ENCODE measurements around the gene MIF4GD. TPM values are rescaled to one million over a fixed set of nuclear protein-coding genes. Genes with fewer than 3 reads are reported as not detected.

The MIF4GD gene
- total and polyA plus RNA-seq, 9 of the 15 experiments (the other 6 are each of a cell fraction or from before 2014, with no cell fraction given): 11.8 to 63.8 (median 28.1) TPM

GRCh38 chr17:75289115-75289831, 18.2 kb upstream of the MIF4GD start, which contains the start of gene SLC25A19 (continued):
- TF ChIP-seq TSHZ1 (CRISPR knock-in tag; IDR thresholded peaks at IDR 0.05) (no peak; the same call in 1 of the 2 replicates), SP1 (CRISPR knock-in tag; IDR thresholded peaks at IDR 0.05) (peak; percentile 86), NR4A1 (CRISPR knock-in tag; IDR thresholded peaks at IDR 0.05) (peak; percentile 10; the same call in 1 of the 2 replicates), NR4A1 (tag; IDR thresholded peaks at IDR 0.05) (no peak), POLR2B (IDR thresholded peaks at IDR 0.05; ENCODE audit: low read depth, partially characterized antibody) (peak; percentile 60), ARID3A (IDR thresholded peaks at IDR 0.05; ENCODE audit: borderline replicate concordance, low read depth, low read length) (peak; percentile 15; the same call in 1 of the 2 replicates), ZNF507 (tag; conservative IDR thresholded peaks at IDR 0.05) (no peak), ZNF316 (IDR thresholded peaks at IDR 0.05) (no peak), MTA2 (IDR thresholded peaks at IDR 0.05; ENCODE audit: low read depth) (no peak), ZNF277 (CRISPR knock-in tag; IDR thresholded peaks at IDR 0.05; ENCODE audit: borderline replicate concordance) (no peak), NR1H2 (CRISPR knock-in tag; IDR thresholded peaks at IDR 0.05) (no peak), ZBTB12 (CRISPR knock-in tag; IDR thresholded peaks at IDR 0.05) (peak; percentile 56; the same call in 1 of the 2 replicates), SRSF1 (IDR thresholded peaks at IDR 0.05; ENCODE audit: low read depth, low read length) (no peak; the same call in 1 of the 2 replicates), SAP30 (IDR thresholded peaks at IDR 0.05; ENCODE audit: borderline replicate concordance, insufficient read depth, low read depth, low read length, poor library complexity, severe bottlenecking) (peak; percentile 92), ARID3B (CRISPR knock-in tag; IDR thresholded peaks at IDR 0.05; ENCODE audit: borderline replicate concordance) (no peak), KLF16 (IDR thresholded peaks at IDR 0.05) (no peak), ZNF133 (CRISPR knock-in tag; IDR thresholded peaks at IDR 0.05) (no peak), ZNF324 (CRISPR knock-in tag; IDR thresholded peaks at IDR 0.05) (no peak), HSF4 (CRISPR knock-in tag; IDR thresholded peaks at IDR 0.05; ENCODE audit: borderline replicate concordance) (no peak)

Data from K562 (cell line).